Nephron progenitor cell (in vitro differentiated cells): ENCODE data around the gene CYB5R3.

Experiments used
- DNase-seq: peaks from one replicate; pipeline ENCODE4 v3.0.0; 2021
- H3K27ac Mint-ChIP-seq: 2 replicates; pipeline ENCODE4 v1.8.0; 2021; ENCODE audit warnings: mild to moderate bottlenecking, moderate library complexity, mixed read lengths
- H3K27me3 Mint-ChIP-seq: 2 replicates; pipeline ENCODE4 v1.8.0; 2021; ENCODE audit warnings: mild to moderate bottlenecking, low read depth, mixed read lengths; ENCODE audit not compliant: poor library complexity
- H3K36me3 Mint-ChIP-seq: 2 replicates; pipeline ENCODE4 v1.8.0; 2021; ENCODE audit warnings: low read depth, mixed read lengths
- H3K4me1 Mint-ChIP-seq: 2 replicates; pipeline ENCODE4 v1.8.0; 2021; ENCODE audit warnings: mixed read lengths
- H3K4me3 Mint-ChIP-seq: 2 replicates; pipeline ENCODE4 v1.8.0; 2021; ENCODE audit warnings: mild to moderate bottlenecking, moderate library complexity, mixed read lengths
- H3K9me3 Mint-ChIP-seq: 2 replicates; pipeline ENCODE4 v1.8.0; 2021; ENCODE audit warnings: mild to moderate bottlenecking, moderate library complexity, mixed read lengths
- TF ChIP-seq, protein P1 (sequence below): fragments of 200-600 bp; sonication (generic); IDR thresholded peaks from 2 replicates; pipeline ENCODE4 v1.5.0; 2021; ENCODE audit warnings: antibody characterized with exemption

The CYB5R3 gene

DNA sequence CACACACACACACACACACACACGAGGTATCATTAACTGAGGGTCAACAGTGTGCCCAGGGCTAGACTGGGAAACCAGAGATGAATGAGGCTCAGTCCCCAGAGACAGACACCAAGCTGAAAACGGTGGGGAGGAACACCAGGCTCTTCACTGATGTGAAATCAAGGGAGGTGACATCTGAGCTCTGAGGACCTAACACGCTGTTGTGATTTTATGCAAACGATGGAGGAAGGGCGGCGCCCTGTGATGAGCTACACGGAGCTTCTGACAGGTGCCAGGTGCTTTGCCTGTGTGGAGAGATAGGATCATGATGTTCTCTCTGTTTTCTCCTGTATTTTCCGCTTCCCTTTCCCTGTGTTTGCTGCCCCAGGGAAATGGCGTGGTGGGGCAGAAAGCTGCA, 6.5 kb upstream of the CYB5R3 start:
- H3K9me3 Mint-ChIP-seq, result no peaks in the 10 kb centered on the region
- TF ChIP-seq, protein P1, sequence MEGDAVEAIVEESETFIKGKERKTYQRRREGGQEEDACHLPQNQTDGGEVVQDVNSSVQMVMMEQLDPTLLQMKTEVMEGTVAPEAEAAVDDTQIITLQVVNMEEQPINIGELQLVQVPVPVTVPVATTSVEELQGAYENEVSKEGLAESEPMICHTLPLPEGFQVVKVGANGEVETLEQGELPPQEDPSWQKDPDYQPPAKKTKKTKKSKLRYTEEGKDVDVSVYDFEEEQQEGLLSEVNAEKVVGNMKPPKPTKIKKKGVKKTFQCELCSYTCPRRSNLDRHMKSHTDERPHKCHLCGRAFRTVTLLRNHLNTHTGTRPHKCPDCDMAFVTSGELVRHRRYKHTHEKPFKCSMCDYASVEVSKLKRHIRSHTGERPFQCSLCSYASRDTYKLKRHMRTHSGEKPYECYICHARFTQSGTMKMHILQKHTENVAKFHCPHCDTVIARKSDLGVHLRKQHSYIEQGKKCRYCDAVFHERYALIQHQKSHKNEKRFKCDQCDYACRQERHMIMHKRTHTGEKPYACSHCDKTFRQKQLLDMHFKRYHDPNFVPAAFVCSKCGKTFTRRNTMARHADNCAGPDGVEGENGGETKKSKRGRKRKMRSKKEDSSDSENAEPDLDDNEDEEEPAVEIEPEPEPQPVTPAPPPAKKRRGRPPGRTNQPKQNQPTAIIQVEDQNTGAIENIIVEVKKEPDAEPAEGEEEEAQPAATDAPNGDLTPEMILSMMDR, result no peak
- H3K27ac Mint-ChIP-seq, result peak overlapping the region; percentile 24
- peaks cover 52% of the 10 kb centered on the region for H3K4me1 Mint-ChIP-seq
- H3K36me3 Mint-ChIP-seq, result no peaks in the 10 kb centered on the region
- no peak for DNase-seq
- peaks cover 25% of the 10 kb centered on the region for H3K27me3 Mint-ChIP-seq
- no peak overlapping the region for H3K4me3 Mint-ChIP-seq

DNA sequence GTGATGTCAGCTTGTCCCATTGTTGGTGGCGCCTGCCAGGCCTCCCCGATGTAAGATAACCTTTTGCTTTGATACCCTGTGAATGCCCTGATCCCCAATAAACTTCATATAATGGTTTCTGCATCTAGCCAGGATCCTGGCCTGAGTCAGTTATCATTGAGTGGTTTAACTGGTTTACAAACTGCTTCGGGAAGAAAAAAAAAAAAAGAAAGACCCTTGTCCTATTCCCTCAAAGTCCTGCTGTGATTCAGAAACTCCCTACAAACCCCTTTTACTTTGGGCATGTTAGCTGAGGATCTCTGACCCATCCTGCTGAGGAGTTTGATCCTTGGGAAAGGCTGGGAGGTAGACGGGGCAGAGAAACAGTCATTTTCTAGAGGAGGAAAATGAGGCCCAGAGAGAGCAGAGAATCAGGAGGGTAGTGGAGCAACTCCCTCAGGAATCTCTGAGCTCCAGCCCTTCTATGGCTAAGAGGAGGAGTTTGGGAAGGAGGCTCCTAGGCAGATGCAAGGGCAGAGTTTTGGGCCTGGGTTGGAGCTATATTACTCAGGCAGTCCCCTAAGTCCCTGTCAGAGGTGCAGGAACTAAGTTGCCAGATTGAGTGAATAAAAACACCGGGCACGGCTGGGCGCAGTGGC, 5.4 kb upstream of the CYB5R3 start:
- Mint-ChIP-seq H3K27ac (no peak overlapping the region), H3K27me3 (peaks cover 17% of the 10 kb centered on the region), H3K4me3 (no peak overlapping the region), H3K36me3 (no peaks in the 10 kb centered on the region), H3K4me1 (peaks cover 52% of the 10 kb centered on the region), H3K9me3 (no peaks in the 10 kb centered on the region)
- no peak for DNase-seq
- TF ChIP-seq, protein P1, result no peak

DNA sequence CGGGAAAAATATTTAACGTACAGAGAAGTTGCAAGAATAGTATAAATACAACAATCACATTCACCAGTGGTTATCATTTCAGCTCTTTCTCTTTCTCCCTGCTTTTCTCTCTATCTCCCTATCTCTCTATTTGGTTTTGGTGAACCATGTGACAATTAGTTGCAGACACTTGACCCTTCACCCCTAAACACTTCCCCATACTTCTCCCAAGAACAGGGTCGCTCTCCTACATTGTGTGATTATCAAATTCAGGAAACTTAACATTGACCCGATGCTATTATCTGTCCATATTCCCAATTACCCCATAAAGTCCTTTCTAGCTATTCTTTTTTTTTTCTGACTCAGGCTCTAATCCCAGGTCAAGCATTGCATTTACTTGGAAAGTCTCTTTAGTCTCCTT, 4.8 kb upstream of the CYB5R3 start:
- TF ChIP-seq, protein P1, result no peak
- Mint-ChIP-seq H3K36me3 (no peaks in the 10 kb centered on the region), H3K27ac (peak overlapping the region; percentile 49), H3K27me3 (peaks cover 17% of the 10 kb centered on the region), H3K4me1 (peaks cover 52% of the 10 kb centered on the region), H3K9me3 (no peaks in the 10 kb centered on the region), H3K4me3 (peak overlapping the region; percentile 17)
- DNase-seq, result no peak

DNA sequence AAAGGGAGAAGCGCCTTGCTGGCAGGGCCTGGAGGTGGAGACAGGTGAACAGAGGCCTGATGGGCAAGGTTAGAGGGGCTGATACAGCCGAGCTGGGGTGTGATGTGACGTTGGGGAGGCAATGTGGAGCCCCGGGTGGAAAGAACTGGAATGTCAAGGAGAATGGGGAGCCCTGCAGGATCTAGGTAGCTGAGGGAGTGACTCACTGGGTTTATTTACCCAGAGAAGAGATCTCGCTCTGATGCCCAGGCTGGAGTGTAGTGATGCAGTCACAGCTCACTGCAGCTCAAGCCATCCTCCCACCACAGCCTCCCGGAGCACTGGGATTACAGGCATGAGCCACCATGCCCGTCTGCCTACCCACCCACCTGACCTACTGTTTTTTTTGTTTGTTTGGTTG, 1.9 kb upstream of the CYB5R3 start:
- TF ChIP-seq, protein P1, result no peak
- peak overlapping the region; percentile 53 for H3K27ac Mint-ChIP-seq
- peak overlapping the region; percentile 61 for H3K4me3 Mint-ChIP-seq
- peaks cover 10% of the 10 kb centered on the region for H3K27me3 Mint-ChIP-seq
- H3K9me3 Mint-ChIP-seq, result no peaks in the 10 kb centered on the region
- no peak for DNase-seq
- peaks cover 61% of the 10 kb centered on the region for H3K4me1 Mint-ChIP-seq
- no peaks in the 10 kb centered on the region for H3K36me3 Mint-ChIP-seq

DNA sequence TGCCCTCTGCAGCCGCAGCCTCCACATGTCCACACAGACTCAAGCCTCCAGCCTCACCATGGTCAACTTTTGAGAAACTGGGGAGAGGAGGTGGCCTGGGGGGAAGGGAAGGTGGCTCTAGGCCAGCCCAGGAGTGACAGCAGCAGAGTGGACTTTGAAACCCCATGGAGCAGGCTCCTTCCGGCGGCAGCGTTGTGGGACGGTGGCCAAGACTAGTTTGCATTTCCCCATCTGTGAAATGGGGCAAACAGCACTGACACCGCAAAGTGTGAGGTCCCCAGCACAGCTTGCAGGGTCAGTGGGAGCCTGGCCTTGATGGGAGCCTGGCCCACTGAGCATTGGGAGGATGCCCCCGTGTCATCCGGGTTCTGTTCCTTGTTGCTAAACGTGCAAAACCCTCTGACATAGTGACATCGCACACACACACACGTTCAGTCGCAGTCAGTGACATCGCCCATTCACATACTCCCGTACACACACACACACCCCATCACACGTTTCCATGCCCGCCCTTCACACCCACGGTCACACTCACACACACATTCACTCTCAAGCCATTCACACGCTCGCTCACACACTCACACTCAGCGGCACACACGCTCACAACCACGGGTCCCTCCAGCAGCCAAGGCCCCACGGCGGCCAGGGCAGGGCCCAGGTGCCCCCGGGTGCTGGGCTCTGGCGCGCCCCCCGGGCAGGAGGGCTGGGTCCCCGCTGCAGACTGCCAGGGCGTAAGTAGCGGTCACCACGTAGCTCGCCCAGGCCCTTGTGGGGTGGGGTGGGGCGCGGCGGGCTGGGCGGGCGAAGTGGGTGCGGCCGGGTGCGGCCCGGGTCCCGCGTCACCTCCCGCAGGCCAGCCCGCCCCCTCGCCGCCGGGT, 585 bp downstream of the CYB5R3 start:
- H3K9me3 Mint-ChIP-seq, result no peaks in the 10 kb centered on the region
- TF ChIP-seq, protein P1, result no peak
- H3K27ac Mint-ChIP-seq, result no peak overlapping the region
- H3K27me3 Mint-ChIP-seq, result no peaks in the 10 kb centered on the region
- no peak for DNase-seq
- no peaks in the 10 kb centered on the region for H3K36me3 Mint-ChIP-seq
- peak overlapping the region; percentile 98 for H3K4me3 Mint-ChIP-seq
- H3K4me1 Mint-ChIP-seq, result peaks cover 64% of the 10 kb centered on the region
